C4-2B (cell line): ENCODE results near the gene PLD5.

Experiments
- H3K27ac ChIP-seq: fragments of 450-650 bp; 2 replicates; pipeline ENCODE4 v1.5.1; 2017
- CTCF ChIP-seq: fragments of 450-650 bp; conservative IDR thresholded peaks from 2 replicates; pipeline ENCODE4 v1.5.1; 2017; ENCODE audit warnings: mild to moderate bottlenecking
- ZFX ChIP-seq: fragments of 450-650 bp; IDR thresholded peaks from 2 replicates; pipeline ENCODE4 v1.6.1; 2017

The PLD5 gene

GRCh38 chr1:242140836-242141235 lies 383.7 kb downstream of the PLD5 start:
- no peak for TF ChIP-seq ZFX
- TF ChIP-seq CTCF: no peak
- no peak overlapping the region for H3K27ac ChIP-seq

- TF ChIP-seq ZFX (no peak), CTCF (no peak)
- no peak overlapping the region for H3K27ac ChIP-seq
These were observed 384.5 kb downstream of the PLD5 start for GRCh38 chr1:242139986-242140385.

DNA sequence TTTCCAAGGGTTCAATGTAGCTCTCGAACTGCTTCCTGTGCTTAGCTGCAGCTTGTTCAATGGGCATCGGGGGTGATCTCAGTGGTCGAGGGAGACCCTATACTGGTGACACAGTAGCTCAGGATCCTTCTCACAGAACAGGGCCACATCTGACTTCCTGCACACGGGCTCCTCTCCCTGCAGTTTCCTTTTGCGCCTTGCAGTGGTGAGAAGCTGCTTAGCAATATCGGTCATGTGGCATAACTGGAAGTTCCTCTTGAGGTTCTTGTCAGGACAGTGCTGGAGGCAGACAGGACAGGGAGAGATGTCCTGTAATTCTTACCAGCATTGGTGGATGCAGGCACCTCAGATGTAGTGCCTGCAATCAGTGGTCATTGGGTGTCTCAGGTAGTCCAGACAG lies 385.1 kb downstream of the PLD5 start:
- TF ChIP-seq CTCF (no peak), ZFX (no peak)
- 0 out of 2 replicates have a peak overlapping the region, but pooled peaks have one; percentile 3 for H3K27ac ChIP-seq

DNA sequence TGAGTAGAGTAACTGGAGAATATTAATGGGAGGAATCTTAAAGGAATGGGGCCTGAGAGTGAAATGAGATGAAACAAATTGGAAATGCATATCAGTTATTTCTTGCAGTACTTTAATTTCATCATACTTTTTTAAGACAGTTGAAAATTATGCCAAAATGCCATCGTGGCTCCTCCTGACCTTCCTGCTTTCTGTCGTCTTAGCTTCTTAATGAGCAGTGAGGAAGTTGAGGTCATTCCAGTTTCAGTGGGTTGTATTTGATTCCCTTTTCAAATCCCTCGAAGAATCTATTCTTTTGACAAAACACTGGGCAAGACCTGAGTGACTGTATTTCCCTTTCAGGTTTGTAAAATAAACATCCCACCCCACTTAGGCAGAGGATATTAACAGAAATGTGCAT lies 390.7 kb downstream of the PLD5 start:
- no peak overlapping the region for H3K27ac ChIP-seq
- TF ChIP-seq CTCF: no peak
- no peak for TF ChIP-seq ZFX

GRCh38 chr1:242133351-242133750 lies 391.1 kb downstream of the PLD5 start:
- H3K27ac ChIP-seq: no peak overlapping the region
- TF ChIP-seq ZFX: no peak
- no peak for TF ChIP-seq CTCF

- H3K27ac ChIP-seq: no peak overlapping the region
- TF ChIP-seq ZFX (no peak), CTCF (no peak)
These were observed 392.2 kb downstream of the PLD5 start for GRCh38 chr1:242132121-242132817.

GRCh38 chr1:242128951-242129502 lies 395.5 kb downstream of the PLD5 start:
- TF ChIP-seq CTCF (peak; percentile 71), ZFX (no peak)
- H3K27ac ChIP-seq: no peak overlapping the region
